Mucosa of rectum (tissue), 2 donors: ENCODE results near the gene YJEFN3.

Experiments
- H3K27ac ChIP-seq, 2 donors: one replicate each; pipeline ENCODE4 v1.7.0; 2013; ENCODE audit warnings: inconsistent platforms in 2 of 2, low read depth in 2 of 2, low read length in 2 of 2
- H3K27me3 ChIP-seq, 2 donors: one replicate each; pipeline ENCODE4 v1.7.0; 2013; ENCODE audit warnings: low read length in 2 of 2; ENCODE audit not compliant: control insufficient read depth in 2 of 2, insufficient read depth in 2 of 2
- H3K36me3 ChIP-seq, 2 donors: one replicate each; pipeline ENCODE4 v1.7.0; 2013; ENCODE audit warnings: low read length in 2 of 2; ENCODE audit not compliant: control insufficient read depth in 2 of 2, insufficient read depth in 2 of 2
- H3K4me1 ChIP-seq, 2 donors: one replicate each; pipeline ENCODE4 v1.7.0; 2013; ENCODE audit warnings: low read length in 2 of 2, mild to moderate bottlenecking in 1 of 2; ENCODE audit not compliant: control insufficient read depth in 2 of 2, insufficient read depth in 2 of 2
- H3K4me3 ChIP-seq, 2 donors: one replicate each; pipeline ENCODE4 v1.7.0; 2013; ENCODE audit warnings: low read length in 2 of 2
- H3K9ac ChIP-seq, 2 donors: one replicate each; pipeline ENCODE4 v1.7.0; 2013; ENCODE audit warnings: low read length in 2 of 2, low read depth in 1 of 2, mild to moderate bottlenecking in 1 of 2
- H3K9me3 ChIP-seq, 2 donors: one replicate each; pipeline ENCODE4 v1.7.0; 2013; ENCODE audit warnings: low read length in 2 of 2; ENCODE audit not compliant: control insufficient read depth in 2 of 2
- donor health status: healthy.
- donor health status: Normal muscosa, but diverticular disease.

YJEFN3 gene

GRCh38 chr19:19546751-19547162 is 18.0 kb downstream of the YJEFN3 start:
- Histone ChIP-seq H3K9me3 (no peaks in the 10 kb centered on the region), H3K4me1 (no peaks in the 10 kb centered on the region), H3K4me3 (no peak overlapping the region), H3K36me3 (no peaks in the 10 kb centered on the region), H3K27me3 (peaks cover 5% of the 10 kb centered on the region in 2 donors), H3K9ac (no peak overlapping the region), H3K27ac (no peak overlapping the region)

DNA sequence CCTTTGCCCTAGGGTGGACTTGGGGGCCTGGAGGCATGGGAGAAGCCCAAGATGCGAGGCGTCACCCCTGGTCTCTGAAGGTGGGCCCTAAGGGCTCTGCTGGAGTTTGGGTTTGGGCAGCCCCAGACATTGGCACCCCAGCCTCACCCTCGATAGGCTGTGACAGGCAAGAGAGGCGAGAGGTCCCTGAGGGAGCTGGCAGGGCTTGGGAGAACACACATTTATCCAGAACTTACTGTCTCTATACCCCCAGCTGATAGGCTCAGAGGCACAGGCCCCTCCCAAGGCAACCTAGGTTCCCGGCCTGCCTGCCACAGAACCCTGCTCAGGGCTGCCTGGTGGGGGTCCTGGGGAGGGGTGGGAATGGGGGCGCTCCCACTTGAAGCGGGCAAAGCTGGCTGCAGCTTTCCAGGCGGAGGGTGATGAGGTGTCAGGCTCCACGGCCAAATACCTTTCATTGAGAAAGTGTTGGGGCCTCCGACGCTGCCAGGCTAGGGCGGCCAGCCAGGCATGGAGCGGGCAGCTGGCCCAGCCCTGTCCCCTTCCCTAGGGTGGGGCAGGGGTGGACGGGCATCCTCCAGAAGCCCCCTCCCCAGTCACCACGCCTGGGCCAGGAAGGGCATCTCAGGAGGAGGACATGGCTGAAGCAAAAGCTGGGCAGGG is 19.1 kb downstream of the YJEFN3 start:
- H3K27ac ChIP-seq, result no peak overlapping the region
- no peaks in the 10 kb centered on the region for H3K9me3 ChIP-seq
- H3K4me3 ChIP-seq, result no peak overlapping the region
- H3K27me3 ChIP-seq, result peaks cover 2 to 5% of the 10 kb centered on the region in 2 donors
- no peak overlapping the region for H3K9ac ChIP-seq
- no peaks in the 10 kb centered on the region for H3K4me1 ChIP-seq
- no peaks in the 10 kb centered on the region for H3K36me3 ChIP-seq

- H3K27me3 ChIP-seq, result peaks cover 0 to 5% of the 10 kb centered on the region in 2 donors
- no peaks in the 10 kb centered on the region for H3K36me3 ChIP-seq
- H3K27ac ChIP-seq, result no peak overlapping the region
- H3K4me1 ChIP-seq, result no peaks in the 10 kb centered on the region
- H3K4me3 ChIP-seq, result no peak overlapping the region
- H3K9ac ChIP-seq, result no peak overlapping the region
- H3K9me3 ChIP-seq, result no peaks in the 10 kb centered on the region
Measured at GRCh38 chr19:19548915-19549759, 20.4 kb downstream of the YJEFN3 start.

DNA sequence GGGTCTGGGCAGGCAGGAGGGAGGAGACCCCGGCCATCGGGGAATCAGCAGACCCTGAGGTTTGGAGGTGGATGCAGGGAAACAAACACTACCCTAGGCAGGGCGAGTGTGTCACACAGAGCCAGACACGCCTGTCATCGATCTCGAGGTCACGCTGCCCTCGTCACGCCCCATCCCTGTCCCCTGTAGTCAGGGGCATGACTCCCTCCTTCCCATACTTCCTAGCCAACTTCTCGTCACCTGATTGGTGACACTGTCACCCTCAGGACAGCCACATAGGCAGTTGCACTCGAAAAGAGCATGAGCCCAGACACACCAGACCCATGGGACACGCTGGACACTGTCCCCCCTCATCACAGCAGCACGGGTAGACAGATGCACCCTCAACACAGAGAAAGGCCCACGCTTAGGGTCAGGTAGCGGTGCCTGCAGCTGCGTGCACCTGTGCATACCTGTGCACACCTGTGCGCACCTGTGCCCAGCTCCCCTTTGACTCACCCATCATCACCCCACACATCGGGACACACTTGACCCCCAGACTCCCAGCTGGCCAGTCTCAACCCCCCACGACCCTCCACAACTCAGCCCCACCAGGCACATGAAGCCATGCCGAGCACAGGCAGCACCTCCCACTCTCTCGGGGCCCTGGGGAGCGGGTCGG is 21.2 kb downstream of the YJEFN3 start:
- Histone ChIP-seq H3K9ac (no peak overlapping the region), H3K4me1 (no peaks in the 10 kb centered on the region), H3K9me3 (no peaks in the 10 kb centered on the region), H3K27me3 (peaks cover 0 to 5% of the 10 kb centered on the region in 2 donors), H3K36me3 (no peaks in the 10 kb centered on the region), H3K4me3 (no peak overlapping the region), H3K27ac (no peak overlapping the region)

- Histone ChIP-seq H3K9ac (no peak overlapping the region), H3K9me3 (no peaks in the 10 kb centered on the region), H3K27ac (no peak overlapping the region), H3K27me3 (peaks cover 0 to 5% of the 10 kb centered on the region in 2 donors), H3K4me1 (no peaks in the 10 kb centered on the region), H3K36me3 (no peaks in the 10 kb centered on the region), H3K4me3 (no peak overlapping the region)
Measured at GRCh38 chr19:19550485-19550929, 21.8 kb downstream of the YJEFN3 start.

DNA sequence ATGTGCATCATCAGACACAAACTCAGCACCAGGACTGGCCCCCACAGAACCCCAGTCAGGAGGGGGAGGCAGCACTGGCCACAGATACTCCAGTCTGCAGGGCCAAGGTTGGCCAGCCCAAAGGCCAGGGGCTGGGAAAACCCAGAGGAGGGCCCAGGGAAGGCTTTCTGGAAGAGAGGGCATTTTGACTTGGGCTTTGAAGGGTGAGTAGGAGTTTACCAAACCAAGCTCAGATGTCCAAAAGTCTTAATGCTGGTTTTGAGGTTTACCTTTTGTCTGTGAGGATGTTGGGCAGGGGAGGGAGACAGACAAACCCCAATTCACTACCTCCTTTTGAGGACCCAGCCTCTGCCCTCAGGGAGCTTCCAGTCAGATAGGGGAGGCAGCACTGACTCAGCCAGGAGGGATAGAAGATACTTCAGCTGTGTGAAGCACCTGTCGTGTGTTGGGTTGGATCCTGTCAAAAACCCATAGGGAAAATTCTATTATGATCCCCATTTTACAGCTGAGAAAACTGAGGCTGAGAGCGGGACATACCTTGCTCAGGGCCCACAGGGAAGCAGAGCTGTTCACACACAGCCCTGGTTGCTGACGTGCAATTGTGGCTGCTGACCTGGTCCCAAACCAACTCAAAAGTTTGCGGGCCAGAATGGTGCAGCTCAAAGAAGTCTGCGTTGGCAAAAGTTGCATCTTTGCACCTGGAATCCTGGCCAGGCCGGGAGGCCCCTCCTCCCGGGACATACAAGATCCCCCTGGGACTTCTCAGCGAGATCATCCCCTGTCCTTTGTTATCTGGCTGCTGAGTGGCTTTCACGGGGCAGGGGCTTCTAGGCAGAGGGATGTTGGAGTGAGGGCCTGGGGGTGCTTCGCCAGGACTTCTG is 22.5 kb downstream of the YJEFN3 start:
- Histone ChIP-seq H3K9me3 (no peaks in the 10 kb centered on the region), H3K4me1 (no peaks in the 10 kb centered on the region), H3K27me3 (peaks cover 0 to 5% of the 10 kb centered on the region in 2 donors), H3K27ac (no peak overlapping the region), H3K4me3 (no peak overlapping the region), H3K9ac (no peak overlapping the region), H3K36me3 (no peaks in the 10 kb centered on the region)

DNA sequence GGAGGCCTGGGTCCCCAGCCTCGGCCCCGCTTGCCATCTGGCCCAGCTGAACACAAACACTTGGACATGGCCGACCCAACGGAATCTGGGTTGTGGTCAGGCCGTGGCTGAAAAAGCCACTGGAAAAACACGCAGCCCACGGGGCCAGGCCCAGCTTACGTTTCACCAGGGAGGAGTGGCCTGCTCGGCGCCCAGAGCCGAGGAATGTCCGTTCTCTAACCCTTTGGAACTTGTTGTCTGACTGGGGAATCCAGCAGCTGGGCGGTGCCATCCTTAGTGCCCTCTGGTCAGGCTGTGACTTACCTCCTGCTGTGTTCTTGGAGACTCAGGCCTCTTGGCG is 23.1 kb downstream of the YJEFN3 start:
- H3K36me3 ChIP-seq, result no peaks in the 10 kb centered on the region
- H3K9ac ChIP-seq, result no peak overlapping the region
- H3K27me3 ChIP-seq, result peaks cover 0 to 5% of the 10 kb centered on the region in 2 donors
- H3K9me3 ChIP-seq, result no peaks in the 10 kb centered on the region
- H3K4me3 ChIP-seq, result no peak overlapping the region
- H3K27ac ChIP-seq, result no peak overlapping the region
- no peaks in the 10 kb centered on the region for H3K4me1 ChIP-seq

GRCh38 chr19:19552798-19553197 is 24.1 kb downstream of the YJEFN3 start:
- no peaks in the 10 kb centered on the region for H3K9me3 ChIP-seq
- H3K9ac ChIP-seq, result no peak overlapping the region
- no peaks in the 10 kb centered on the region for H3K4me1 ChIP-seq
- no peaks in the 10 kb centered on the region for H3K27me3 ChIP-seq
- no peak overlapping the region for H3K4me3 ChIP-seq
- H3K27ac ChIP-seq, result no peak overlapping the region
- H3K36me3 ChIP-seq, result no peaks in the 10 kb centered on the region

DNA sequence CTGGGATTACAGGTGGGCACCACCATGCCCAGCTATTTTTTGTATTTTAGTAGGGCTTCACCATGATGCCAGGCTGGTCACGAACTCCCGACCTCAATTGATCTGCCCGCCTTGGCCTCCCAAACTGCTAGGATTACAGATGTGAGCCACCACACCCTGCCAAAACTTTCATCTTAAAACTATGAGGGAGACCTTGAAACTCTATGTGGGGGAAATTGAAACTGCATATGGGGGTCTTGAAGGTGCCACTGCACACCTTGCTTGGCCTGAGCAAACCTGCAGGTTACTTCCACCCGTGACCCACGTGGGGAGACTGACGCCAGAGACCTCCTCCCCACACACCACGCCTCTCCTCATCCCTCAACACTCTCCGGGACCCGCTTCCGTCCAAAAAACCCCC is 25.0 kb downstream of the YJEFN3 start:
- Histone ChIP-seq H3K27me3 (no peaks in the 10 kb centered on the region), H3K4me1 (no peaks in the 10 kb centered on the region), H3K4me3 (no peak overlapping the region), H3K9ac (no peak overlapping the region), H3K36me3 (no peaks in the 10 kb centered on the region), H3K9me3 (no peaks in the 10 kb centered on the region), H3K27ac (no peak overlapping the region)
